CD14-positive monocyte (primary cell): ENCODE data around the gene SLC4A11. TPM values are rescaled to one million over a fixed set of nuclear protein-coding genes. Genes with fewer than 3 reads are reported as not detected.
A peak's percentile ranks its signal among the peaks of the same experiment; 100 is the strongest.

Experiments used
- DNase-seq, 3 donors: peaks; one replicate each; pipeline ENCODE4 v3.0.0-alpha.2; 2011 to 2022
- H2AFZ ChIP-seq: 2 replicates; pipeline ENCODE4 v1.6.0; 2012; ENCODE audit warnings: mild to moderate bottlenecking, low read depth, low read length, inconsistent platforms; ENCODE audit not compliant: insufficient read depth, poor library complexity, severe bottlenecking
- H3K27ac ChIP-seq, 2 donors: 1 replicate in 1 of 2; 2 replicates in 1 of 2; pipeline ENCODE4 v1.5.1; 2012 to 2013; ENCODE audit warnings: low read length in 2 of 2, control low read depth in 1 of 2, inconsistent platforms in 1 of 2, low read depth in 1 of 2, mild to moderate bottlenecking in 1 of 2
- H3K27me3 ChIP-seq, 2 donors: one replicate each; pipeline versions ENCODE4 v1.6.0 to v1.6.1; 2011 to 2013; ENCODE audit warnings: low read length in 2 of 2; ENCODE audit not compliant: control insufficient read depth in 2 of 2, insufficient read depth in 2 of 2
- H3K36me3 ChIP-seq, 2 donors: replicated peaks in 1 of 2; 1 replicate in 1 of 2; 2 replicates in 1 of 2; pipeline versions ENCODE4 v1.5.1 to v1.6.1; 2012 to 2013; ENCODE audit warnings: low read length in 2 of 2, control low read depth in 1 of 2, inconsistent platforms in 1 of 2, mild to moderate bottlenecking in 1 of 2; ENCODE audit not compliant: insufficient read depth in 2 of 2, control insufficient read depth in 1 of 2
- H3K4me1 ChIP-seq, 2 donors: 1 replicate in 1 of 2; 2 replicates in 1 of 2; pipeline versions ENCODE4 v1.5.1 to v1.6.1; 2012 to 2013; ENCODE audit warnings: low read length in 2 of 2, control low read depth in 1 of 2, inconsistent platforms in 1 of 2, mild to moderate bottlenecking in 1 of 2, moderate library complexity in 1 of 2; ENCODE audit not compliant: insufficient read depth in 2 of 2, control insufficient read depth in 1 of 2
- H3K4me2 ChIP-seq: replicated peaks from 2 replicates; pipeline ENCODE3; 2012; ENCODE audit warnings: low read length, moderate library complexity, mild to moderate bottlenecking; ENCODE audit not compliant: poor library complexity, severe bottlenecking; ENCODE audit errors: extremely low read depth
- H3K4me3 ChIP-seq, 3 experiments: fragments of 200-600 bp in 1 of 3; sonication (generic) in 1 of 3; replicated peaks in 1 of 3; 1 replicate in 2 of 3; 2 replicates in 1 of 3; pipeline ENCODE4 v1.5.1; 2011 to 2013; ENCODE audit warnings: low read length in 3 of 3, mild to moderate bottlenecking in 3 of 3, control low read depth in 2 of 3, low read depth in 2 of 3, inconsistent platforms in 1 of 3, moderate library complexity in 1 of 3
- H3K79me2 ChIP-seq: 2 replicates; pipeline ENCODE4 v1.6.0; 2012; ENCODE audit warnings: mild to moderate bottlenecking, control low read depth, inconsistent platforms, low read length, moderate library complexity; ENCODE audit not compliant: insufficient read depth
- H3K9ac ChIP-seq: 2 replicates; pipeline ENCODE4 v1.6.0; 2017; ENCODE audit warnings: low read length, mild to moderate bottlenecking; ENCODE audit not compliant: insufficient read depth, poor library complexity, severe bottlenecking
- H3K9me3 ChIP-seq, 2 donors: replicated peaks in 1 of 2; 1 replicate in 1 of 2; 2 replicates in 1 of 2; pipeline versions ENCODE4 v1.5.1 to v1.6.1; 2012 to 2013; ENCODE audit warnings: low read length in 2 of 2, control low read depth in 1 of 2; ENCODE audit not compliant: control insufficient read depth in 1 of 2, insufficient read depth in 1 of 2
- H4K20me1 ChIP-seq: 2 replicates; pipeline ENCODE4 v1.6.0; 2012; ENCODE audit warnings: mild to moderate bottlenecking, low read length, control low read depth, moderate library complexity; ENCODE audit not compliant: insufficient read depth
- H3K27ac Mint-ChIP-seq, 7 donors: one replicate each; pipeline ENCODE4 v1.8.0; 2020; ENCODE audit warnings: mild to moderate bottlenecking in 7 of 7, mixed read lengths in 7 of 7, moderate library complexity in 6 of 7, inconsistent platforms in 2 of 7
- H3K27me3 Mint-ChIP-seq, 3 donors: one replicate each; pipeline ENCODE4 v1.8.0; 2021 to 2022; ENCODE audit warnings: low read depth in 3 of 3, mild to moderate bottlenecking in 3 of 3, mixed read lengths in 3 of 3, moderate library complexity in 3 of 3, inconsistent platforms in 1 of 3
- H3K36me3 Mint-ChIP-seq, 2 donors: one replicate each; pipeline ENCODE4 v1.8.0; 2020; ENCODE audit warnings: mixed read lengths in 2 of 2, inconsistent platforms in 1 of 2, mild to moderate bottlenecking in 1 of 2
- H3K4me1 Mint-ChIP-seq: one replicate; pipeline ENCODE4 v1.8.0; 2020; ENCODE audit warnings: mild to moderate bottlenecking, mixed read lengths
- H3K4me3 Mint-ChIP-seq, 2 donors: one replicate each; pipeline ENCODE4 v1.8.0; 2020; ENCODE audit warnings: mild to moderate bottlenecking in 2 of 2, mixed read lengths in 2 of 2, moderate library complexity in 1 of 2
- H3K9me3 Mint-ChIP-seq, 7 donors: one replicate each; pipeline ENCODE4 v1.8.0; 2020 to 2022; ENCODE audit warnings: mixed read lengths in 7 of 7, mild to moderate bottlenecking in 6 of 7, moderate library complexity in 6 of 7, inconsistent platforms in 2 of 7
- CTCF ChIP-seq: fragments of 200-600 bp; IDR thresholded peaks from one replicate; pipeline ENCODE4 v1.8.0; 2022; ENCODE audit warnings: antibody characterized with exemption, mild to moderate bottlenecking
- WGBS: methylation state at CpG from one replicate; pipeline ENCODE4 v1.1.5; 2013; ENCODE audit warnings: missing lambda C conversion rate; ENCODE audit not compliant: insufficient coverage; 5-methylcytosine and 5-hydroxymethylcytosine counted together
- intact Hi-C, 2 donors: fragments of 100-400 bp; cut with micrococcal nuclease; formaldehyde crosslinking; loops; one replicate each; pipeline versions ENCODE4 v1.15.0 to v1.15.1; 2023
- polyA plus RNA-seq, 3 donors: library from polyadenylated mRNA; depleted of rRNA in 1 of 3; unstranded in 2 of 3; stranded (reverse) in 1 of 3; fragments of 300-500 nt in 2 of 3; fragments of >200 nt in 1 of 3; fragmentation: Illumina TruSeq in 2 of 3; gene quantifications; 1 replicate in 2 of 3; 2 replicates in 1 of 3; pipeline ENCODE4 v1.2.3, GENCODE V29; 2012 to 2021

SLC4A11 gene
- polyA plus RNA-seq, 3 donors: 0.11 to 0.33 TPM; not detected in 1

GRCh38 chr20:3239867-3240775 lies 1.1 kb upstream of the SLC4A11 start:
- H3K9me3 Mint-ChIP-seq: peaks cover 0 to 21% (median 10%) of the 10 kb centered on the region in 7 donors
- no peak for DNase-seq
- H3K9me3 ChIP-seq: peaks cover 0 to 25% of the 10 kb centered on the region in 2 donors
- H3K36me3 Mint-ChIP-seq: peaks cover 6 to 9% of the 10 kb centered on the region in 2 donors
- H3K4me1 ChIP-seq: peaks cover 19 to 24% of the 10 kb centered on the region in 2 donors
- H3K4me2 ChIP-seq: peak overlapping the region; percentile 97
- H3K27me3 Mint-ChIP-seq: peaks cover 79 to 96% (median 84%) of the 10 kb centered on the region in 3 donors
- H3K4me3 Mint-ChIP-seq: peak overlapping the region; percentile 98
- no peak overlapping the region for H3K27ac ChIP-seq
- peak overlapping the region; percentile 56 to 87 (median 68) for H3K4me3 ChIP-seq
- TF ChIP-seq CTCF: no peak
- intact Hi-C loops: no loop called here
- peak overlapping the region in 1 of 7 donors; percentile 36 for H3K27ac Mint-ChIP-seq
- peak overlapping the region; percentile 83 for H2AFZ ChIP-seq
- peaks cover 15% of the 10 kb centered on the region for H3K4me1 Mint-ChIP-seq
- H3K36me3 ChIP-seq: no peaks in the 10 kb centered on the region
- no peaks in the 10 kb centered on the region for H3K79me2 ChIP-seq
- H4K20me1 ChIP-seq: no peaks in the 10 kb centered on the region
- WGBS: 18% methylated on average over 46 of the region's 54 CpGs
- H3K9ac ChIP-seq: peak overlapping the region; percentile 43
- peaks cover 29 to 83% of the 10 kb centered on the region in 2 donors for H3K27me3 ChIP-seq

- intact Hi-C loops: no loop called here
- no peak for DNase-seq
- Histone ChIP-seq H3K4me2 (peak overlapping the region; percentile 97), H3K27me3 (peaks cover 29 to 71% of the 10 kb centered on the region in 2 donors), H3K4me3 (peak overlapping the region; percentile 47 to 87 (median 56)), H3K36me3 (no peaks in the 10 kb centered on the region), H3K79me2 (no peaks in the 10 kb centered on the region), H3K9me3 (peaks cover 0 to 25% of the 10 kb centered on the region in 2 donors), H3K27ac (no peak overlapping the region), H3K4me1 (peaks cover 19 to 24% of the 10 kb centered on the region in 2 donors), H4K20me1 (no peaks in the 10 kb centered on the region), H2AFZ (peak overlapping the region; percentile 83), H3K9ac (peak overlapping the region; percentile 43)
- peaks cover 6 to 9% of the 10 kb centered on the region in 2 donors for H3K36me3 Mint-ChIP-seq
- H3K27me3 Mint-ChIP-seq: peaks cover 68 to 84% (median 78%) of the 10 kb centered on the region in 3 donors
- peaks cover 0 to 21% (median 10%) of the 10 kb centered on the region in 7 donors for H3K9me3 Mint-ChIP-seq
- H3K4me3 Mint-ChIP-seq: peak overlapping the region; percentile 93 to 98
- no peak for TF ChIP-seq CTCF
- no peak overlapping the region for H3K27ac Mint-ChIP-seq
- WGBS: under 1% methylated on average over 48 of the region's 48 CpGs
- H3K4me1 Mint-ChIP-seq: peaks cover 15% of the 10 kb centered on the region
Measured at GRCh38 chr20:3238616-3239025, 369 bp downstream of the SLC4A11 start.
